Esophagus (tissue), 2 donors: ENCODE data around the gene EFCAB6. TPM values are rescaled to one million over a fixed set of nuclear protein-coding genes. Genes with fewer than 3 reads are reported as not detected.

ENCODE experiments used
- H3K27ac ChIP-seq, 2 donors: one replicate each; pipeline ENCODE4 v1.5.1; 2013; ENCODE audit warnings: low read depth in 2 of 2, mild to moderate bottlenecking in 2 of 2, inconsistent platforms in 1 of 2, low read length in 1 of 2, moderate library complexity in 1 of 2
- H3K27me3 ChIP-seq, 2 donors: one replicate each; pipeline ENCODE4 v1.6.1; 2013; ENCODE audit warnings: low read length in 2 of 2, control low read depth in 1 of 2, mild to moderate bottlenecking in 1 of 2; ENCODE audit not compliant: insufficient read depth in 2 of 2, control insufficient read depth in 1 of 2
- H3K36me3 ChIP-seq, 2 donors: one replicate each; pipeline ENCODE4 v1.6.1; 2013; ENCODE audit warnings: low read length in 1 of 2; ENCODE audit not compliant: control insufficient read depth in 2 of 2, insufficient read depth in 2 of 2
- H3K4me1 ChIP-seq, 2 donors: one replicate each; pipeline ENCODE4 v1.6.1; 2013; ENCODE audit warnings: low read length in 1 of 2; ENCODE audit not compliant: control insufficient read depth in 2 of 2, insufficient read depth in 2 of 2
- H3K4me3 ChIP-seq, 2 donors: one replicate each; pipeline ENCODE4 v1.5.1; 2013; ENCODE audit warnings: low read length in 2 of 2, mild to moderate bottlenecking in 2 of 2, low read depth in 1 of 2, moderate library complexity in 1 of 2
- H3K9me3 ChIP-seq, 2 donors: one replicate each; pipeline ENCODE4 v1.6.1; 2013; ENCODE audit warnings: mild to moderate bottlenecking in 2 of 2, low read depth in 1 of 2, low read length in 1 of 2, moderate library complexity in 1 of 2; ENCODE audit not compliant: control insufficient read depth in 2 of 2, insufficient read depth in 1 of 2
- WGBS, 2 donors: extraction: QIAGEN DNeasy Blood & Tissue Kit; methylation state at CpG; one replicate each; pipeline ENCODE4 v1.1.7; 2013; 5-methylcytosine and 5-hydroxymethylcytosine counted together
- polyA plus RNA-seq, 2 donors: library from polyadenylated mRNA; stranded (reverse); fragments of 200-250 nt; gene quantifications; one replicate each; pipeline ENCODE4 v1.2.3, GENCODE V29; 2013
- donor health status: healthy with polysubstance abuse.
- donor health status: Bipolar disorder and iron deficiency.

EFCAB6 gene
- polyA plus RNA-seq, 2 donors = 0.24 to 0.29 TPM

- Histone ChIP-seq H3K4me3 (no peak overlapping the region), H3K27me3 (no peaks in the 10 kb centered on the region), H3K36me3 (no peaks in the 10 kb centered on the region), H3K27ac (no peak overlapping the region), H3K9me3 (peaks cover 0 to 2% of the 10 kb centered on the region in 2 donors), H3K4me1 (peaks cover 0 to 2% of the 10 kb centered on the region in 2 donors)
- 88 to 91% methylated on average over 3 of the region's 3 CpGs for WGBS, 2 donors
Measured at GRCh38 chr22:43639228-43639948, 172.7 kb downstream of the EFCAB6 start.

GRCh38 chr22:43637275-43638260 is 174.5 kb downstream of the EFCAB6 start:
- no peak overlapping the region for H3K27ac ChIP-seq
- no peak overlapping the region for H3K4me3 ChIP-seq
- peaks cover 0 to 2% of the 10 kb centered on the region in 2 donors for H3K4me1 ChIP-seq
- no peaks in the 10 kb centered on the region for H3K36me3 ChIP-seq
- WGBS, 2 donors = 89 to 90% methylated on average over 28 of the region's 28 CpGs
- no peaks in the 10 kb centered on the region for H3K27me3 ChIP-seq
- H3K9me3 ChIP-seq = peaks cover 0 to 2% of the 10 kb centered on the region in 2 donors

DNA sequence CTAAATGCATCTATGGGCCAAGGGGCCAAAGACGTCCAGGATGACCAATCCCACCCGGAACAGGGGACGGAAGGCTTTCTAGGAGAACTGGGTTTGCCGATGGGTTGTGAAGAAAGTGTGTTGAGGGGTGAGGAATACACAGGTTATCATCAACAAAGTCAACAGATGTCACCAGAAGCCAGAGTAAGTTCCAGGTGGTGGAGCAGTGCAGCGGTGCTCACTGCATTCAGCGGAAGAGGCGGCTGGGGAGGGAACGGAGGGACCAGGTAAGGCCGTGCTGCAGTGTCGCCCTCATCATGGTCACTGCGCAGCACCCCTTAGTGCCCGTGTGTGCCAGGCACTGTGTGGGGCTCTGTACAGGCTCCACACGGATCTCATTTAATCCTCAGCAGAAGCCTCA is 176.0 kb downstream of the EFCAB6 start:
- no peak overlapping the region for H3K27ac ChIP-seq
- peaks cover 0 to 2% of the 10 kb centered on the region in 2 donors for H3K9me3 ChIP-seq
- no peaks in the 10 kb centered on the region for H3K27me3 ChIP-seq
- no peak overlapping the region for H3K4me3 ChIP-seq
- no peaks in the 10 kb centered on the region for H3K36me3 ChIP-seq
- WGBS, 2 donors = 86 to 91% methylated on average over 13 of the region's 13 CpGs
- H3K4me1 ChIP-seq = peaks cover 0 to 2% of the 10 kb centered on the region in 2 donors

GRCh38 chr22:43635101-43635500 is 177.0 kb downstream of the EFCAB6 start:
- Histone ChIP-seq H3K4me1 (peaks cover 0 to 2% of the 10 kb centered on the region in 2 donors), H3K4me3 (no peak overlapping the region), H3K9me3 (peaks cover 0 to 2% of the 10 kb centered on the region in 2 donors), H3K27ac (no peak overlapping the region), H3K27me3 (no peaks in the 10 kb centered on the region), H3K36me3 (no peaks in the 10 kb centered on the region)
- 84% methylated on average over 9 of the region's 9 CpGs for WGBS, 2 donors

- Histone ChIP-seq H3K9me3 (peaks cover 0 to 2% of the 10 kb centered on the region in 2 donors), H3K4me1 (peaks cover 0 to 2% of the 10 kb centered on the region in 2 donors), H3K27ac (no peak overlapping the region), H3K27me3 (no peaks in the 10 kb centered on the region), H3K36me3 (no peaks in the 10 kb centered on the region), H3K4me3 (no peak overlapping the region)
- WGBS, 2 donors = 61 to 62% methylated on average over 4 of the region's 4 CpGs
Measured at GRCh38 chr22:43634316-43634715, 177.8 kb downstream of the EFCAB6 start.

DNA sequence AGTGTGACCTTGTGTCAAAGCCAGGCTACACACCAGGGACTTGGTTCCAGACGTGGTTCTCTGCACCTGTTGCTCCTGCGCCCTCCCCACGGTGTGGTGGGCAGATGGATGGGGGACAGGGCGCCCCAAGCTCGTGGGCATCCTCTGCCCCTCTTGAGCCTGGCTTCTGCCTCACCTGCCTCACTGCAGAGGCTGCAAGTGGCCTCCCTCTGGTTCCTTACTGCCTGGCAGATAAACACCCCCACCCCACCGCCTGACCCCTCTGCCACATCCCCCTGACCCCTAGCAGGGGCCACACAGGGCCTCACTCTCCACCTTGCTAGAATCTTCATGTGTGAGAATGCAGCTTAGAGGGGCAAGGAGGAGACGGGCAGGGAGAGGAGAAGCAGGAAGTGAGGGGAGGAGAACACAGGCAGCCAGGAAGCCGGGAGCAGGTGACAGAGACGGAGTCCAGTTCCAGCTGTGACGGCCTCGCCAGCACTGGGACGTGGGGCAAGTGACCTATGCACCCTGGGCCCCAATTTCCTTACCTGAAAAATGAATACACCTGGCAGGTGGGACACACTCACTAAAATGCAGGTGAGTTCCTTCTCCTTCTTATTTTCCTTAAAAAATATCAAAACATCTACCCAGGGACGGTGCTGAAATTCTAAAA is 178.3 kb downstream of the EFCAB6 start:
- no peaks in the 10 kb centered on the region for H3K27me3 ChIP-seq
- H3K9me3 ChIP-seq = peaks cover 0 to 2% of the 10 kb centered on the region in 2 donors
- no peak overlapping the region for H3K27ac ChIP-seq
- H3K4me1 ChIP-seq = peaks cover 0 to 2% of the 10 kb centered on the region in 2 donors
- H3K4me3 ChIP-seq = no peak overlapping the region
- no peaks in the 10 kb centered on the region for H3K36me3 ChIP-seq
- 73 to 79% methylated on average over 13 of the region's 13 CpGs for WGBS, 2 donors

- no peaks in the 10 kb centered on the region for H3K27me3 ChIP-seq
- WGBS, 2 donors = 93 to 94% methylated on average over 10 of the region's 10 CpGs
- no peak overlapping the region for H3K27ac ChIP-seq
- H3K4me1 ChIP-seq = no peaks in the 10 kb centered on the region
- H3K4me3 ChIP-seq = no peak overlapping the region
- H3K9me3 ChIP-seq = peaks cover 0 to 2% of the 10 kb centered on the region in 2 donors
- H3K36me3 ChIP-seq = no peaks in the 10 kb centered on the region
Measured at GRCh38 chr22:43631846-43632245, 180.3 kb downstream of the EFCAB6 start.

- H3K4me1 ChIP-seq = no peaks in the 10 kb centered on the region
- H3K27ac ChIP-seq = no peak overlapping the region
- H3K36me3 ChIP-seq = no peaks in the 10 kb centered on the region
- 92 to 93% methylated on average over 11 of the region's 11 CpGs for WGBS, 2 donors
- H3K27me3 ChIP-seq = no peaks in the 10 kb centered on the region
- H3K4me3 ChIP-seq = no peak overlapping the region
- peaks cover 0 to 2% of the 10 kb centered on the region in 2 donors for H3K9me3 ChIP-seq
Measured at GRCh38 chr22:43631201-43631600, 180.9 kb downstream of the EFCAB6 start.

GRCh38 chr22:43630451-43630850 is 181.7 kb downstream of the EFCAB6 start:
- H3K4me3 ChIP-seq = no peak overlapping the region
- no peaks in the 10 kb centered on the region for H3K9me3 ChIP-seq
- H3K36me3 ChIP-seq = no peaks in the 10 kb centered on the region
- no peaks in the 10 kb centered on the region for H3K27me3 ChIP-seq
- 89 to 92% methylated on average over 9 to 12 of the region's 12 CpGs for WGBS, 2 donors
- H3K27ac ChIP-seq = no peak overlapping the region
- H3K4me1 ChIP-seq = no peaks in the 10 kb centered on the region
